Activated B cell treated with CpG ODN at 0.5 μM for 24 hours (primary cell): ENCODE results near the gene FLVCR1. TPM values are rescaled to one million over a fixed set of nuclear protein-coding genes. Genes with fewer than 3 reads are reported as not detected.

Source experiments
- ATAC-seq: fragments of 200-7000 bp; cut with Tn5 transposase; one replicate; pipeline ENCODE4 v1.10.0; 2021; ENCODE audit warnings: low read depth, mild to moderate bottlenecking, moderate library complexity
- CTCF ChIA-PET: fragments of 350-600 bp; sonication (Branson Sonifier 250); formaldehyde crosslinking; loops from one replicate; lab custom pipeline; 2021; ENCODE audit warnings: antibody characterized with exemption; lab: Charles Lee
- POLR2A ChIA-PET: fragments of 350-600 bp; sonication (Branson Sonifier 250); formaldehyde crosslinking; loops from one replicate; lab custom pipeline; 2021; ENCODE audit warnings: antibody characterized with exemption; lab: Charles Lee
- DNase-seq: peaks from one replicate; pipeline ENCODE4 v3.0.0; 2022
- H3K27ac Mint-ChIP-seq: one replicate; pipeline ENCODE4 v1.8.0; 2020; ENCODE audit warnings: mixed read lengths
- H3K27me3 Mint-ChIP-seq: one replicate; pipeline ENCODE4 v1.8.0; 2021; ENCODE audit warnings: mixed read lengths
- H3K36me3 Mint-ChIP-seq: one replicate; pipeline ENCODE4 v1.8.0; 2021; ENCODE audit warnings: low read depth, mixed read lengths
- H3K4me1 Mint-ChIP-seq: one replicate; pipeline ENCODE4 v1.8.0; 2021; ENCODE audit warnings: mixed read lengths
- H3K4me3 Mint-ChIP-seq: one replicate; pipeline ENCODE4 v1.8.0; 2020; ENCODE audit warnings: mild to moderate bottlenecking, mixed read lengths
- H3K9me3 Mint-ChIP-seq: one replicate; pipeline ENCODE4 v1.8.0; 2020; ENCODE audit warnings: mixed read lengths
- intact Hi-C: fragments of 100-400 bp; cut with micrococcal nuclease; formaldehyde crosslinking; loops from one replicate; pipeline ENCODE4 v1.15.1; 2024
- total RNA-seq: library from RNA; stranded (reverse); gene quantifications from 2 replicates; pipeline ENCODE4 v1.2.3, GENCODE V29; 2022
- TF ChIP-seq, protein P1 (sequence below): fragments of 200-600 bp; IDR thresholded peaks from one replicate; pipeline ENCODE4 v1.8.0; 2022; ENCODE audit warnings: antibody characterized with exemption, mild to moderate bottlenecking

FLVCR1 gene
- total RNA-seq, 1 donor from 2014 or later: 12.7 TPM

DNA sequence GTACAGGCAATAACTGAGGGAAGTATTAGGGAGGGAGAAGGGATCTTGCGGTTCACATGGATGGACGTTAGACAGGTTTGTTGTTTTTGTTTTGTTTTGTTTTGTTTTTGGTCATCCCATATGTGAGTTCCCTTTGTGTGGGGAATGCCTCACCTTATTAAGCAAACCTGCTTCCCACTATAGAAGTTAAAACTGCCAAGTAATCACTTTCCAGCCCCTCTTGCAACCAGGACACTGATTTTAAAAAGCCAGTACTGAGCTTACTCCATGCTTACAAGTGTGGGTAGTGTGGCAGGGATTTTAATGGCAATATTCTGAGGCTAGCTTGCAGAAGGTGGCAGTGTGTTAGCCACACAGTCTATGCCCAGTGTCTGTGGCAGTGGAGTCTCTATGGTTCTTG is 37.1 kb upstream of the FLVCR1 start:
- Mint-ChIP-seq H3K27me3 (no peaks in the 10 kb centered on the region), H3K27ac (no peak overlapping the region), H3K4me3 (no peak overlapping the region), H3K36me3 (peaks cover 3% of the 10 kb centered on the region), H3K9me3 (peaks cover 8% of the 10 kb centered on the region), H3K4me1 (peaks cover 17% of the 10 kb centered on the region)
- ChIA-PET POLR2A (no interaction called here), CTCF (no interaction called here)
- DNase-seq (no peak), ATAC-seq (no peak)
- TF ChIP-seq, protein P1, sequence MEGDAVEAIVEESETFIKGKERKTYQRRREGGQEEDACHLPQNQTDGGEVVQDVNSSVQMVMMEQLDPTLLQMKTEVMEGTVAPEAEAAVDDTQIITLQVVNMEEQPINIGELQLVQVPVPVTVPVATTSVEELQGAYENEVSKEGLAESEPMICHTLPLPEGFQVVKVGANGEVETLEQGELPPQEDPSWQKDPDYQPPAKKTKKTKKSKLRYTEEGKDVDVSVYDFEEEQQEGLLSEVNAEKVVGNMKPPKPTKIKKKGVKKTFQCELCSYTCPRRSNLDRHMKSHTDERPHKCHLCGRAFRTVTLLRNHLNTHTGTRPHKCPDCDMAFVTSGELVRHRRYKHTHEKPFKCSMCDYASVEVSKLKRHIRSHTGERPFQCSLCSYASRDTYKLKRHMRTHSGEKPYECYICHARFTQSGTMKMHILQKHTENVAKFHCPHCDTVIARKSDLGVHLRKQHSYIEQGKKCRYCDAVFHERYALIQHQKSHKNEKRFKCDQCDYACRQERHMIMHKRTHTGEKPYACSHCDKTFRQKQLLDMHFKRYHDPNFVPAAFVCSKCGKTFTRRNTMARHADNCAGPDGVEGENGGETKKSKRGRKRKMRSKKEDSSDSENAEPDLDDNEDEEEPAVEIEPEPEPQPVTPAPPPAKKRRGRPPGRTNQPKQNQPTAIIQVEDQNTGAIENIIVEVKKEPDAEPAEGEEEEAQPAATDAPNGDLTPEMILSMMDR: no peak
- intact Hi-C loops: no loop called here

DNA sequence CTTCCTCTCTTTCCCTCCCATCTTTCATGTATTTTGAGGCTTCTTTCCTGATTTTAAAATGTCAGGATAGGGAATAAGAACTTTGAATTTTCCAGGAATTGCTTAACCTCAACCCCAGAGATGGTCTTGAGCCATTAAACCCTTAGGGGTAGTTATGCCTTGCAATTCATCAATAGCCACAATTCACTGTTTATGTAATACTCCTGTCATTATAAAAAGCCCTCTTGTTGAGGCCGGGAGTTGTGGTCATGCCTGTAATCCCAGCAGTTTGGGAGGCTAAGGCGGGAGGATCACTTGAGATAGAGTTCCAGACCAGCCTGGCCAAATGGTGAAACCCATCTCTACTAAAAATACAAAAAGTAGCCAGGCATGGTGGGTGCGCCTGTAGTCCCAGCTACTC is 35.1 kb upstream of the FLVCR1 start:
- Mint-ChIP-seq H3K27me3 (no peaks in the 10 kb centered on the region), H3K4me1 (peaks cover 17% of the 10 kb centered on the region), H3K4me3 (no peak overlapping the region), H3K36me3 (peaks cover 5% of the 10 kb centered on the region), H3K27ac (no peak overlapping the region), H3K9me3 (peaks cover 12% of the 10 kb centered on the region)
- TF ChIP-seq, protein P1: no peak
- ChIA-PET POLR2A (no interaction called here), CTCF (no interaction called here)
- intact Hi-C loops: no loop called here
- DNase-seq: no peak
- ATAC-seq: no peak

DNA sequence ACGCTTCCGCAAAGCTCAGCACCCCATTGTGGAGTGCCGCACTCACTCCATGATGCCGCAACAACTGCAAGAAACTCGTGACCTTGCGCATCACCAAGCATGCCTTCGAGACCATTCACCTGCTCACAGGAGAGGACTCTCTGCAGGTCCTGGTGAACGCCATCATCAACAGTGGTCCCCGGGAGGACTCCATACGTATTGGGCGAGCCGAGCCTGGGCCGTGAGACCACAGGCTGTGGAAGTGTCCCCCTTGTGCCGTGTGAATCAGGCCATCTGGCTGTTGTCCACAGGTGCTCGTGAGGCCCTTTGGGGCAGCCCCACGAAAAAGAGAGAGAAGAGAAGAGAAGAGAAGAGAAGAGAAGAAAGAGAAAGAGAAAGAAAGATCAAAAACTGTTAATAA is 33.9 kb upstream of the FLVCR1 start:
- intact Hi-C loops: no loop called here
- Mint-ChIP-seq H3K27me3 (no peaks in the 10 kb centered on the region), H3K36me3 (peaks cover 5% of the 10 kb centered on the region), H3K27ac (no peak overlapping the region), H3K4me1 (peaks cover 16% of the 10 kb centered on the region), H3K9me3 (peaks cover 12% of the 10 kb centered on the region), H3K4me3 (no peak overlapping the region)
- DNase-seq (no peak), ATAC-seq (no peak)
- ChIA-PET POLR2A (no interaction called here), CTCF (no interaction called here)
- TF ChIP-seq, protein P1: no peak

DNA sequence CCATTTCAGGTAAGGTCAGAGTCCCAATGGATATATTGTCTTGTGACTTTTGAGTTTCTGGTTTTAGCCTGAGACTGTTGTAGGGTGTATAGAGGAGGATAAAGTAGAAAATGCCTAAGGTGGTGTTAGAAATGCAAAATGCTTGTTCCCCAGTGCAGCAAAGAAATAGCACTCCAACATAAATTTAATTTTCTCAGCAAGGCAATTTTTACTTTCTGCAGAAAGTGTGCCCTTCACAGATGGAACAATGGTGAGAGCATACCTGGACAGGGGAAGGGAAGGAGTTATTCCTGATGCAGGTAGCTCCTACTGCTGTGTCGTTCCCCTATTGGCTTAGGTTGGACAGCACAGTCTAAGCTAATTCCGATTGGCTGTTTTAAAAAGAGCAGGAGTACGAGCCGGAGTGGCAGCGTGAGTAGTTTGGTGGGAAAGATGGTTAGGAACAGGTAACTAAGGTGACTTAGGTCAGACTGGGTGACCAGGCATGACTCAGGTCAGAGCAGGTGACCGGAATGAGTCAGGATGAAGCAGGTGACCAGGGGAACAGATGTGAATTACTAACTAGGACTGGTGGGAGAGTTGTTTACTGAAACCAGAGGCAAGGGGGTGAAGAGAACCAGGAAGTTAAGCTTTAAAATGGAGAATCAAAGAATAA is 32.1 kb upstream of the FLVCR1 start:
- intact Hi-C loops: no loop called here
- DNase-seq (no peak), ATAC-seq (no peak)
- H3K9me3 Mint-ChIP-seq: peaks cover 12% of the 10 kb centered on the region
- H3K27ac Mint-ChIP-seq: no peak overlapping the region
- H3K36me3 Mint-ChIP-seq: peaks cover 5% of the 10 kb centered on the region
- CTCF ChIA-PET: no interaction called here
- H3K4me1 Mint-ChIP-seq: peaks cover under 1% of the 10 kb centered on the region
- no peaks in the 10 kb centered on the region for H3K27me3 Mint-ChIP-seq
- no peak overlapping the region for H3K4me3 Mint-ChIP-seq
- POLR2A ChIA-PET: no interaction called here
- TF ChIP-seq, protein P1: no peak

DNA sequence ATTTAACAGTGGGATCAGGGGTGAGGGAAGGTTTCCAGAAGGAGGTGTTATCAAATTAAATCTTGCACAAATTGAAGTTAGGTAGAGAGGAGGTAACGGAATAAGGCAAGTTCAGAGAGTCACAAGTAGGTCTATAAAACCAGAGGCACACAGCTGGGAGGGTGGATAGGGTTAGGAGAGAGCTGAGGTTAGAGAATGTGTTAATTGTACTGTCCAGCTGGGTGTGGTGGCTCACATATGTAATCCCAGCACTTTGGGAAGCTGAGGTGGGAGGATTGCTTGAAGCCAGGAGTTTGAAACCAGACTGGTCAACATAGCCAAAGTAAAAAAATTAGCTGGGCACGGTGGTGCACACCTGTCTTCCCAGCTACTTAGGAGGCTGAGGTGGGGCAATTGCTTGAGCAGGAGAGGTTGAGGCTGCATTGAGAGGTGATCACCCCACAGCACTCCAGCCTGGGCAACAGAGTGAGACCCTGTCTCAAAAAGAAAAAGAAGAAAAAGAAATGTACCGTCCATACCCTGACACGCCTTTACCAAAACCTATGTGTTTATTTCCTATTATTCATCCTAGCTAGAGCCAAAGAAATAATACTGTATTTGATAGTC is 30.8 kb upstream of the FLVCR1 start:
- Mint-ChIP-seq H3K9me3 (peaks cover 12% of the 10 kb centered on the region), H3K4me3 (no peak overlapping the region), H3K27me3 (no peaks in the 10 kb centered on the region), H3K4me1 (peaks cover 8% of the 10 kb centered on the region), H3K27ac (no peak overlapping the region), H3K36me3 (peaks cover 5% of the 10 kb centered on the region)
- ChIA-PET CTCF (interaction anchor here (1.0 kb wide), 1 partner anchor 13 kb away, joined by 4 read pairs; no protein-coding TSS in a partner anchor), POLR2A (interaction anchor here (0.6 kb wide), 1 partner anchor 54 kb away, joined by 3 read pairs; no protein-coding TSS in a partner anchor)
- TF ChIP-seq, protein P1: no peak
- intact Hi-C loops: no loop called here
- no peak for ATAC-seq
- no peak for DNase-seq
